ENCODE results near the gene CDK11A.

Gene CDK11A

GRCh38 chr1:1724035-1724864, at the start of gene CDK11A:
Gene CDK11A, minus strand, starts transcription at chr1:1724357. Its CDS starts 1,539 bp downstream, at chr1:1722818.
- DNase-seq (ENCODE audit: extremely low read depth in 1 of 2, low read depth in 1 of 2) = peak; percentile 94 to 100

DNA sequence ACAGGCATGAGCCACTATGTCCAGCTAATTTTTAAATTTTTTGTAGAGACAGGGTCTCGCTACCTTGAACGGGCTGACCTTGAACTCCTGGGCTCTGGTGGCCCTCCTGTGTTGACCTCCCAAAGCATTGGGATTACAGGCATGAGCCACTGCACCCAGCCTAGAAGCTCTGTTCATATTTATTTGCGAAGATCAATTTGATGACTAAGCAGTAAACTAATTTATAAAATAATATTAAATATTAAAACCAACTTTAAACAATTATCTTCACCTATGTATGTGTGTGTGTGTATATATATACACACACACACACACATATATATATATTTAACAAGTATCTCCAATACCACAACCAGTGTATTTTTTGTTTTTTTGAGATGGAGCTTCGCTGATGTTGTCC, 49.7 kb upstream of the CDK11A start:
- no peak for DNase-seq (ENCODE audit: extremely low read depth in 1 of 2, low read depth in 1 of 2)

GRCh38 chr1:1771096-1771495, 46.9 kb upstream of the CDK11A start:
- DNase-seq (ENCODE audit: extremely low read depth in 1 of 2, low read depth in 1 of 2) = no peak

DNA sequence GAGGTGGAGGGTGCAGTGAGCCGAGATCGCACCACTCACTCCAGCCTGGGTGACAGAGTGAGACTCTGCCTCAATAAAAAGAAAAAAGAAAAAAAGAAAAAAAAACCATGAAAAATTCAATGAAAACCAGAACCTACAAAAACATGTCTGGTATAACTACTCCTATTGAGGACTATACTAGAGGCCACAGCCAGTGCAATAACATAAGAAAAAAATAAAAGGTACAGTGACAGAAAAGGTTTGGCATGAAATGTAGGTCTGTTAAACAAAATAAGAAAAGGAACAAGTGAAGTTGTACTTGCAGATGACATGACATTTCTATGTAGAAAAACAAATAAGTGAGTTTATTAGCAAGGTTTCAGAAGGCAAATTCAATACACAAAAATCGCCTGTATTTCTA, 45.9 kb upstream of the CDK11A start:
- no peak for DNase-seq (ENCODE audit: extremely low read depth in 1 of 2, low read depth in 1 of 2)

- no peak for DNase-seq (ENCODE audit: extremely low read depth in 1 of 2, low read depth in 1 of 2)
Measured at GRCh38 chr1:1768249-1768992, 44.3 kb upstream of the CDK11A start.

DNA sequence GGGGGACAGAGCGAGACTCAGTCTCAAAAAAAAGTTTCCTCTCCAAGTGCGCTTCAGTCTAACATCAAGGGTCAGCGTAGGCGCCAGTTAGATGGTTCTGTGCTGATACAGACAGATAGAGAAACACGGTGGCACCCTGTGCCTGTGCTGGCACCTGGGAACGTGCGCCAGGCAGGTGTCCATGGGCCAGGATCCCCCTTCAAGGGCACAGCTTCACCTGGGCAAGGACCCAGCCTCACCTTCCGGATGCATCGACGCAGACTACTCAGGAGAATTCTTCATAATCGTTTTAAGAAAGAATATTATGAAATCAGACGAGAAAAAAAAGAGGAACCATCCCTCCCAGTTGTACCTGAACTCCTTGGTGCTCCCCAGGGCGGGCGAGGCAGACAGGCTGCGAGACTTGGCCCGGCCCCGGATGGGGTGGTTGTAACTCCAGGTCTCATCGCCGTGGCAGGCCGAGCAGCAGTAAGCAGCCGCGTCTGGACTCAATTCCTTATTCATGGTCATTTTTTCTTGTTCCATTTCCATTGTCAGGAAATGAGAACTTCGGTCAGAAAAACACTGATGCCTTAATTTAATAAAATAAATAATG, 40.8 kb upstream of the CDK11A start:
- DNase-seq (ENCODE audit: extremely low read depth in 1 of 2, low read depth in 1 of 2) = no peak

GRCh38 chr1:1763657-1764621, 39.8 kb upstream of the CDK11A start:
- no peak for DNase-seq (ENCODE audit: extremely low read depth in 1 of 2, low read depth in 1 of 2)

- no peak for DNase-seq (ENCODE audit: extremely low read depth in 1 of 2, low read depth in 1 of 2)
Measured at GRCh38 chr1:1761504-1762376, 37.6 kb upstream of the CDK11A start.

GRCh38 chr1:1760715-1761114, 36.6 kb upstream of the CDK11A start:
- no peak for DNase-seq (ENCODE audit: extremely low read depth in 1 of 2, low read depth in 1 of 2)

DNA sequence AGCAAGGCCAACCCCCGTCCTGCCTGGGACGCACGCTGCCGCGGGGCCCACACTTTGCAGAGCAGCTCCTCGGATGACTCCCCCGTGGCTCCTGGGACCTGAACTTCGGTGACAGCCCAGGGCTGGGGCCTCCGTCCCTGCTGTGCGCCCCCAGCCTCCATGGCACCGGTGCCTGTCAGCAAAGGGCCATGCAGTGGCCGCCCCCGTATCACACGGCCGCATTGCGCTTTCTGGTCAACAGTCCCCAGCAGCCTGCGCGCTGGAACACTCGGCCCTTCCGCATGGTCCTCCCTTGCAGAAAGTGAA, 36.1 kb upstream of the CDK11A start:
- DNase-seq (ENCODE audit: extremely low read depth in 1 of 2, low read depth in 1 of 2) = no peak

DNA sequence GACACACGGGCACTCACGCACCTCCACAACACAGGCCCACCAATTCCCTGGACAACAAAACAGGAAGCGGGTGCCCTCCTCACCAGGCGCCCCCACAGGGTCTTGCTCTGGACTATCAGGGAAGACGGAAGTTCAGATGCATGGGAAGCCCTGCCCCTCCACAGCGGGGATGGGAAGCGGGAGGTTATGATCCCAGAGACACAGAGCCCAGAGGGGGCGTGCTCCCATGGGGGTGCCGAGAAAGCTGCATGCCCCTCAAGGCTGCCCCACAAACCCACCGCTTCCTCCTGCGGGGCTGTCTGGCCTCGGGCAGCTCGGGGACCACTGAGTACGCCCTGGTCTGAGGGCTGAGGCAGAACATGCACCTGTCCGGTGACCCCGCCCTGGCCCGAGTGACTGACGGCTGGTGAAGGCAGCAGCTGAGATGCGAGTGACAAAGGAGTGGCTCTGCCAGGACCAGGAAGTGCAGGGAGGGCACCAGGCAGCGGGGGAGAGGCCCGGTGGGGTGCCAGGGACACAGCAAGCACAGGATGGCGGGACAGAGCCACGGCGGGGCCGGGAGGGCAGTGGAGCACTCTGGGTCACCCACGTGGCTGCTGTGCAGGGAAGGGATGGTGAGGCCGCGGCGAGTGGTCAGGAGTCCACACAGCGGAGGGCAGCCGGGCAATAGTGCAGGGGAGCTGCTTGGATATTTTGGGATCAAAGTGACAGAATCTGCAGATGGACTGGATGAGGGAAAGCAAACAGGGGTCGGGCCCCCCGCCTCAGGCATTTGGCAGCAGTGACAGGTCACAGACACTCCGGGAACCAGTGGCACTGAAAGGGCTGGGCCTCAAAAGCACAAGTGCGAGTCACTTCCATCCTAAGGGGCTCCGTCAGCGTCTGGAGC, 35.5 kb upstream of the CDK11A start:
- no peak for DNase-seq (ENCODE audit: extremely low read depth in 1 of 2, low read depth in 1 of 2)

- DNase-seq (ENCODE audit: extremely low read depth in 1 of 2, low read depth in 1 of 2) = no peak
Measured at GRCh38 chr1:1758692-1759455, 34.7 kb upstream of the CDK11A start.

- no peak for DNase-seq (ENCODE audit: extremely low read depth in 1 of 2, low read depth in 1 of 2)
Measured at GRCh38 chr1:1758059-1758621, 34.0 kb upstream of the CDK11A start.

- no peak for DNase-seq (ENCODE audit: extremely low read depth in 1 of 2, low read depth in 1 of 2)
Measured at GRCh38 chr1:1757422-1758058, 33.4 kb upstream of the CDK11A start.

DNA sequence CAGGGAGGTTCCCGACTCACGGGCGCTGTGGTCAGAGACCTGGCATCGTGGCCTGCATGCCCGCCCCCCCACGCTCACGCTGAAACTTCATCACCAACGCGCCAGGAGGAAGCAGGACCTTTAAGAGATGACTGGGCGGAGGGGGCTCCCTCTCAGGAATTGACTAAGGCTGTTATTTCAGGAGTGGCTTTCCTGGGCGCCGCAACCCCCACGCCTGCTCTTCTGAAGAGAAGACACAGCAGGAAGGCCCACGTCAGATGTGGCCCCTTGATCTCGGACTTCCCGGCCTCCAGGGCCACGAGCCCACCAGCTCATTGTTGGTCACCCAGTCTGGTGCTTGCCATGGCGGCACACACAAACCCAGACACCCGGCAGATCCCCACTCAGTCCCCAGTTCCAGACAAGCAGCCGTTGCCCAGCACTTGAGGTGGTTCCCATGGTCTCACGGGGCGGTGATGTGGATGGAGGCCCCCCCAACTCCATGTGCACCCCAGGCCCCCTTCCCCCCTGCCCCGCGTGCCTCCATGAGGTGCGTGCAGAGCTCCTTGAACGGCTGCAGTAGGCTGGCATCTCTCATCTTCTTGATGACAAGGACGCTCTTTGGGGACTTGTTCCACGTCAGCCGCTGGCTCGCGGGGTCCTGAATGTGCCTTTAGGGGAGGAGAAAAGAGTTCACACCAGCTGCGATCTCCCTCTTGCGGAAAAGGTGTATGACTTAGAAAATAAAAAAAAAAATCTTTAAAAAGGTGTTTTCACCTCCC, 32.7 kb upstream of the CDK11A start:
- DNase-seq (ENCODE audit: extremely low read depth in 1 of 2, low read depth in 1 of 2) = no peak

GRCh38 chr1:1755852-1756251, 31.7 kb upstream of the CDK11A start:
- DNase-seq (ENCODE audit: extremely low read depth in 1 of 2, low read depth in 1 of 2) = no peak

DNA sequence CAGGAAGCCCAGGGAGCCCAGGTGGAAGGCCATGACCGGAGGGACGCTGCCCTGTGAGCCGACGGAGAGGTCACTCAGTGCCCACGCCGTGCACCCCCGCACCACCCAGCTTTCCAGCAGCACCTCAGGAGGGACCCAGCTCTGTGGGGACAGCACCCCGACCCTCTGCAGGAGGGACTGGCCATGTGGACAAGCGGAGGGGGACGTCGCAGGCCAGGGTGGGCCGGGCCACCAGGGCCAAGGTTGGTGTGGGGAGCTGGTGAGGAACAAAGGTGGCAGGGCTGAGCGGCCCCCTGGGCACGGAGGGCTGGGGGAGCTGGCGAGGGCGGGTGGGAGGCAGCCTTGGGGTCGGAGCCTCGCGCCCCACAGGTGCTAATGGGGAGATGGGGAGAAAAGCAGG, 31.3 kb upstream of the CDK11A start:
- DNase-seq (ENCODE audit: extremely low read depth in 1 of 2, low read depth in 1 of 2) = no peak
